Measurements from ENCODE around the gene SIDT2.
A peak's percentile ranks its signal among the peaks of the same experiment; 100 is the strongest.
"Not testable (repeated sequence)": the region's sequence is repeated elsewhere in the genome, so short reads cannot be mapped to it uniquely, and the experiment has no call there.

Gene SIDT2

DNA sequence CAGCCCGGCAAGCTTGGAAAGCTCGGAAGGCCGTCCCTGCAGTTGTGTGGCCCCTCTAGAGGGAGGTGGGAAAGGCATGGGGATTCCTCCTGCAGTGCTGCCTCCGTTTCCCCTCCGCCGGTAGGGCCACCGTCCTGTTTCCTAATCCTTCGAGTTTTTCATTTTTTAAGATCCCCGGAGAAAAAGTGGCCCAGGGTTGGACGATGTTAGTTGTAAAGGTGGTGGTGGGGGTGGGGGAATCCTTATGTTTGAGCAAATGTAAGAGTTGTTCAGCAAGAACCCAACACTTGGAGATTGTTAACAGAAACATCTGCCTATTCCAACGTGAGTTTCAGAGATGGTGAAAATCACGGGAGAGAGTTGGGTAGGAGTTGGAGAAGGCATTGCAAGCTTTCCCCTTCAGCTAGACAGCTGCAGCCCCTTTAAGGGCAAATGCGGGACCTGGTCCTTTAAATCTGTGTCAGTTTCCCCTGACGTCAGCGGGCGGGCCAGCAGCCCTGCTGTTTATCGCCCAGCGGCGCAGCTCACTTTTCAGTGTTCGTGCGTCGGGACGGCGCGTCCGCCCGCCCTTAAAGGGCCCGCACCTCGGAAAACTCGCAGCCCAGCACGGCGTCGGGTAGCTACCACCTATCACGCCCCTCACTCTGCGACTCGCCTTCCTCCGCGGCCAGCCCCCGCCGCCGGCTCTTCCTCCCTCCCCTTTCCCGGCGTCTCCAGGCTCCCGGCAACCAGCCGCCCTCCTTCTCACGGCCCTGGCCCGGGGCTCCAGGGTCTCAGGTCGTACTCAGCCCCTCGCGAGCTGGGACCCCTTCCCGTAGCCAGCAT is at the start of gene SIDT2:
TSS of gene SIDT2 (plus strand) at position 534 of the 825 bp plus-strand sequence. CDS start 521 bp downstream, outside the sequence.
- peak; percentile 93 for DNase-seq (ENCODE audit: low read depth, low spot score)
- no peak for TF ChIP-seq ZNF274 (IDR thresholded peaks at IDR 0.05; ENCODE audit: low read depth, low read length)
- TF ChIP-seq SUZ12 (IDR thresholded peaks at IDR 0.05; ENCODE audit: extremely low read depth, insufficient read depth, insufficient read length) = no peak
- no peak for TF ChIP-seq YY1 (IDR thresholded peaks at IDR 0.05; ENCODE audit: insufficient read depth, insufficient read length)
- peak within 1 kb of the TSS; percentile 80 for H3K4me3 ChIP-seq (ENCODE audit: insufficient read length, low read depth)

DNA sequence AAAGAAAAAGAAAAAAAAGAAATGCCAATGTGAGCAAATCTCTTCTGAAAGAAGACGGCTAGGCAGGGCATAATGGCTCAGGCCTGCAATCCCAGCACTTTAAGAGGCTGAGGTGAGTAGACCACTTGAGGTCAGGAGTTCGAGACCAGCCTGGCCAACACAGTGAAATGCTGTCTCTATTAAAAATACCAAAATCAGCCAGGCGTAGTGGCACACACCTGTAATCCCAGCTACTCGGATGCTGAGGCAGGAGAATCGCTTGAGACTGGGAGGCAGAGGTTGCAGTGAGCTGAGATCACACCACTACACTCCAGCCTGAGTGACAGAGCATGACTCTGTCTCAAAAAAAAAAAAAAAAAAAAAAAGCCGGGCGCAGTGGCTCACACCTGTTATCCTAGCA is 48.1 kb upstream of the SIDT2 start:
- not testable (repeated sequence) for DNase-seq (ENCODE audit: low read depth, low spot score); H3K9me3 ChIP-seq (ENCODE audit: insufficient read depth, low read length); H3K4me3 ChIP-seq (ENCODE audit: insufficient read length, low read depth); H3K36me3 ChIP-seq (ENCODE audit: insufficient read depth, insufficient read length, low read length); H3K4me1 ChIP-seq (ENCODE audit: insufficient read depth, insufficient read length); H3K9ac ChIP-seq (ENCODE audit: insufficient read length, low read depth); H3K27me3 ChIP-seq (ENCODE audit: insufficient read depth, insufficient read length)

More for the DNA sequence above, at the start of gene SIDT2:
- Histone ChIP-seq H3K9ac (ENCODE audit: insufficient read length, low read depth) (peak within 1 kb of the TSS; percentile 88), H3K27me3 (ENCODE audit: insufficient read depth, insufficient read length) (no peaks in the 10 kb centered on the region), H3K4me1 (ENCODE audit: insufficient read depth, insufficient read length) (peaks cover 8% of the 10 kb centered on the region), H3K36me3 (ENCODE audit: insufficient read depth, insufficient read length, low read length) (peaks cover 25% of the 10 kb centered on the region), H3K9me3 (ENCODE audit: insufficient read depth, low read length) (no peaks in the 10 kb centered on the region)

DNA sequence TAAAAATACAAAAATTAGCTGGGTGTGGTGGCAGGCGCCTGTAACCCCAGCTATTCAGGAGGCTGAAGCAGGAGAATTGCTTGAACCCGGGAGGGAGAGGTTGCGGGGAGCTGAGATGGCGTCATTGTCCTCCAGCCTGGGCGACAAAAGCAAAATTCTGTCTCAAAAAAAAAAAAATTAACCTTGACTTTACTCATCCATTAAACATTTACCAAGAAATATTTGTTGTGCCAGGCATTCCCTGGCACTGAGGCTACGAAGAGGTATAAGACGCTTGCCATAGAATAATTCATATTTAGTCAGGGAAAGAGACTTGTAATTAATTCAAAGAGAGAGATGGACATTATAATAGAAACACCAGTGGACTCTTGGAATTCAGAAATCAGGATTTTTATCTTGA is 47.7 kb upstream of the SIDT2 start:
- H3K9ac ChIP-seq (ENCODE audit: insufficient read length, low read depth) = no peak overlapping the region
- no peaks in the 10 kb centered on the region for H3K36me3 ChIP-seq (ENCODE audit: insufficient read depth, insufficient read length, low read length)
- no peaks in the 10 kb centered on the region for H3K4me1 ChIP-seq (ENCODE audit: insufficient read depth, insufficient read length)
- H3K4me3 ChIP-seq (ENCODE audit: insufficient read length, low read depth) = no peak overlapping the region
- no peaks in the 10 kb centered on the region for H3K27me3 ChIP-seq (ENCODE audit: insufficient read depth, insufficient read length)
- TF ChIP-seq SUZ12 (IDR thresholded peaks at IDR 0.05; ENCODE audit: extremely low read depth, insufficient read depth, insufficient read length) = no peak
- TF ChIP-seq ZNF274 (IDR thresholded peaks at IDR 0.05; ENCODE audit: low read depth, low read length) = no peak
- TF ChIP-seq YY1 (IDR thresholded peaks at IDR 0.05; ENCODE audit: insufficient read depth, insufficient read length) = no peak
- H3K9me3 ChIP-seq (ENCODE audit: insufficient read depth, low read length) = no peaks in the 10 kb centered on the region
- DNase-seq (ENCODE audit: low read depth, low spot score) = no peak

DNA sequence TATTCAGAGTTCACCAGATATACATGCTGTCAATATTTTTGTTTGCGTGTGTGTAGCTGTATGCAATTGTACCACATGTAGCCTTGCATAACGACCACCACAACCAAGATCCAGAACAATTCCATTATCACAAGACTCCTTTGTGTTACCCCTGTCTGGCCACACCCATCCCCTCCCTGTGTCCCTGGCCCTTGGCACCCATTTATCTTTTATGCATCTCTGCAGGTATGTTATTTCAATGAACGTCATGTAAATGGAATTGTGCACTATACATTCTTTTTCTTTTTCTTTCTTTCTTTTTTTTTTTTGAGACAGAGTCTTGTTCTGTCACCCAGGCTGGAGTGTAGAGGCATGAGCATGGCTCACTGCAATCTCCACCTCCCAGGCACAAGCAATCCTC is 44.1 kb upstream of the SIDT2 start:
- TF ChIP-seq SUZ12 (IDR thresholded peaks at IDR 0.05; ENCODE audit: extremely low read depth, insufficient read depth, insufficient read length) = no peak
- no peak for TF ChIP-seq YY1 (IDR thresholded peaks at IDR 0.05; ENCODE audit: insufficient read depth, insufficient read length)
- TF ChIP-seq ZNF274 (IDR thresholded peaks at IDR 0.05; ENCODE audit: low read depth, low read length) = no peak
- H3K9ac ChIP-seq (ENCODE audit: insufficient read length, low read depth) = no peak overlapping the region
- DNase-seq (ENCODE audit: low read depth, low spot score) = no peak
- no peak overlapping the region for H3K4me3 ChIP-seq (ENCODE audit: insufficient read length, low read depth)
- no peaks in the 10 kb centered on the region for H3K36me3 ChIP-seq (ENCODE audit: insufficient read depth, insufficient read length, low read length)
- no peaks in the 10 kb centered on the region for H3K9me3 ChIP-seq (ENCODE audit: insufficient read depth, low read length)
- no peaks in the 10 kb centered on the region for H3K27me3 ChIP-seq (ENCODE audit: insufficient read depth, insufficient read length)
- H3K4me1 ChIP-seq (ENCODE audit: insufficient read depth, insufficient read length) = no peaks in the 10 kb centered on the region

DNA sequence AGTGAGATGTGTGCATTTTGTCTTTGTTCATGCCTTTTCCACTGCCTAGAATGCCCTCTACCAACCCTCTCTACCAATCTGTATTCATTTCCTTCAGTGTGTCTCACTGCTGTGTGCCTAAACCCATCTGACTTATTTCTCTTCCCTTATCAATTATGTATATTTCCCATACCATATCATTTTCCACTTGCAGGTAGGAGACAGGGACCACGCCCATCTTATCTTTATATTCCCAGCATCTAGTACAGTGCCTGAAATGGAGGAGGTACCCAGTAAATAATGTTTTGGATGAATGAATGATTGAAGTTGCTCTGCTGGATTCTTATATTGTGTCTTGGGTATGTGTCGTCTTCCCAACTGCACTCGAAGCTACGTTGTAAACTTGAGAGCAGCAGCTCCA is 43.6 kb upstream of the SIDT2 start:
- not testable (repeated sequence) for H3K4me3 ChIP-seq (ENCODE audit: insufficient read length, low read depth); H3K36me3 ChIP-seq (ENCODE audit: insufficient read depth, insufficient read length, low read length); H3K9ac ChIP-seq (ENCODE audit: insufficient read length, low read depth); H3K27me3 ChIP-seq (ENCODE audit: insufficient read depth, insufficient read length); H3K9me3 ChIP-seq (ENCODE audit: insufficient read depth, low read length); DNase-seq (ENCODE audit: low read depth, low spot score); H3K4me1 ChIP-seq (ENCODE audit: insufficient read depth, insufficient read length)

DNA sequence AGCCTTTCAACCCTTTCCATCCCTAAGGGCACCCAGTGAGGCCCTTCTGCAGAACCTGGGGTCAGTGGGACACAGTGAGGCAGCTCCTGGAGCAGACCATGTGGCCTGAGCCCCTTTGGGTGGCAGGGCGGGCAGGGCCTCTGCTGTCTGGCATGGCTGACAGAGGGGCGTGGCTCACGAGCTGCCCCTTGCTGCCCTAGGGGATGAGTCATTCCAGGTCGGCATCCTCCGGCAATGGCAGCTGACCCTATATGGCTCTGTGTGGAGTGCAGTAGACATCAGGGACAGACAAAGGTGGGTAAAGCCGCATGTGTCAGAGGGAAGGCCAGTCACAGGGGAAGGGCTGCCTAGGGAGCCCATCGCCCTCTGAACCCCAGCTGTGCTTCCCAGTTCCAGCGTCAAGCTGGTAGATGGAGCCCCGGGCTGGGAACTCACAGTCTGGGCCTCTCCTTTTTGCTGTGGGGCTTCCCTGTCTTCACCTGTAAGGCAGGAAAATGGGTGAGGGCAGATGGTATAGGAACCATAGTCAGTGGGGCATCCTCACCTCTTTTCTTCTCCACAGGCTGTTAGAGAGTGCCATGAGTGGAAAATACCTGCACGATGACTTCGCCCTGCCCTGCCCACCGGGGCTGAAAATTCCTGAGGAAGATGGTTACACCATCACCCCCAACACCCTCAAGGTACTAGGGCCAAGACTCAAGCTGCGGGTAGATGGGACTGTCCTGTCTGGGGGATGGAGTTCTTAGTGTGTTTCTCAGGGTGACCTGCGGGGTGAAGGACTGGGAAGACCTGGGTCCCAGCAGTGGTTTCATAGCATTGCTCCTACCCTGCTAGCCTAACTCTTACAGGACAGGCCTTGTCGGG is 41.1 kb upstream of the SIDT2 start:
- H3K9me3 ChIP-seq (ENCODE audit: insufficient read depth, low read length); DNase-seq (ENCODE audit: low read depth, low spot score); H3K4me3 ChIP-seq (ENCODE audit: insufficient read length, low read depth); H3K36me3 ChIP-seq (ENCODE audit: insufficient read depth, insufficient read length, low read length); H3K27me3 ChIP-seq (ENCODE audit: insufficient read depth, insufficient read length); H3K4me1 ChIP-seq (ENCODE audit: insufficient read depth, insufficient read length); H3K9ac ChIP-seq (ENCODE audit: insufficient read length, low read depth): not testable (repeated sequence)

DNA sequence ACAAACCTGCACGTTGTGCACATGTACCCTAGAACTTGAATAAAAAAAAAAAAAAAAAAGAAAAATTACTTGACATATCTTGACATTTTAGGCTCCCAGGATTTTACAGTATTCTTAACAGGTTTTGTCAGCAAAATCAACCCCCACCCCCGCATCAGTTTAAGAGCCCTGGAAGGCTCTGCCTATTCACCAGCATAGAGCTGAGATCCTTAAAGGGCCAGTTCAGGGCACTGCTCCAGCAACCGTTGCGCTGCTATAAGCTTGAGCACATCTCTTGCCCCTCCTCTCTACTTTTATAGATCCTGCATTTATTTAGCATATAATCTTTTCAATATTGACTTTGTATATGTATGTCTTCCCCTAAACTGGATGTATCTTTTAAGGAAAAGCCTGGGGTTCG is 35.2 kb upstream of the SIDT2 start:
- peak overlapping the region; percentile 66 for H3K4me3 ChIP-seq (ENCODE audit: insufficient read length, low read depth)
- H3K9me3 ChIP-seq (ENCODE audit: insufficient read depth, low read length) = no peaks in the 10 kb centered on the region
- peaks cover 2% of the 10 kb centered on the region for H3K4me1 ChIP-seq (ENCODE audit: insufficient read depth, insufficient read length)
- H3K27me3 ChIP-seq (ENCODE audit: insufficient read depth, insufficient read length) = no peaks in the 10 kb centered on the region
- no peak for TF ChIP-seq ZNF274 (IDR thresholded peaks at IDR 0.05; ENCODE audit: low read depth, low read length)
- H3K9ac ChIP-seq (ENCODE audit: insufficient read length, low read depth) = peak overlapping the region; percentile 98
- DNase-seq (ENCODE audit: low read depth, low spot score) = no peak
- peaks cover 19% of the 10 kb centered on the region for H3K36me3 ChIP-seq (ENCODE audit: insufficient read depth, insufficient read length, low read length)

Data from NT2/D1 (cell line).